ENCODE results near the gene C1orf105. TPM values are rescaled to one million over a fixed set of nuclear protein-coding genes. Genes with fewer than 3 reads are reported as not detected.

The C1orf105 gene
- total RNA-seq (2022; extraction: Qiagen RNA extraction), result 0.13 TPM in 1 of 5 replicates, not detected in the others

GRCh38 chr1:172420385-172420784, at the start of gene C1orf105:
Gene C1orf105, plus strand, starts transcription at chr1:172420685. Its CDS starts 201 bp downstream, at chr1:172420886.

GRCh38 chr1:172443666-172444453, 23.4 kb downstream of the C1orf105 start, which contains the start of gene PIGC:
Gene PIGC, minus strand, starts transcription at chr1:172444069. Its CDS starts 1,447 bp downstream, at chr1:172442622.

Other genes starting within 250 kb of the C1orf105 start
- gene PIGC, start 23.4 kb downstream of the C1orf105 start, total RNA-seq (2022; extraction: Qiagen RNA extraction), result 31.2 to 40.7 TPM (median 38.5 TPM) in 5 replicates
- 9.0 to 11.4 TPM (median 10.2 TPM) in 5 replicates for gene SUCO, start 112.5 kb downstream of the C1orf105 start, total RNA-seq (2022; extraction: Qiagen RNA extraction)
- not detected in 5 replicates for gene FASLG, start 238.4 kb downstream of the C1orf105 start, total RNA-seq (2022; extraction: Qiagen RNA extraction)